ENCODE data around the gene ANKRD20A1. TPM values are rescaled to one million over a fixed set of nuclear protein-coding genes. Genes with fewer than 3 reads are reported as not detected.
"Not testable (repeated sequence)": the region's sequence is repeated elsewhere in the genome, so short reads cannot be mapped to it uniquely, and the experiment has no call there.

Gene ANKRD20A1
- total RNA-seq = not detected

DNA sequence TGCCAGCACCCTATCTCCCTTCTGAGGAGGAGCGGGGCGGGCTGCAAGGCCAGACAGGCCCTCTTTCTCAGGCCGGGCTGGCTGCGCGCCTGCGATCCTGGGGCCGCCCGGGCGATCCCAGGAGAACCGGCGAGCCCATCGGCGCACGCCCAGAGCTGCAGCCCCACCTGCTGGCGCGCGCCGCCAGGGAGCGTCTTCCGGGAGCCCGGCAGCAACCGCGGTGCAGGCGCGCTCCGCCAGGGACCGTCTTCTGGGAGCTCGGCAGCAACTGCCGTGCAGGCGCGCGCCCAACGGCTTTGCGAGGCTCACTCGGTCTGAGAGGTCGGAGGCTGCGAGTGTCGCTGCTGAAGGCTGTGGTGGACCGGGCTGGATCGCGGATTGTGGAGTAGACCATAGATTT, at the start of gene ANKRD20A1:
TSS of gene ANKRD20A1 (plus strand) at position 61 of the 400 bp plus-strand sequence. CDS start 496 bp downstream, outside the sequence.
- H3K9me3 ChIP-seq (ENCODE audit: control insufficient read depth in 3 of 3, low read length in 3 of 3); H3K9ac ChIP-seq (ENCODE audit: low read depth in 1 of 3, low read length in 3 of 3); H3K27ac ChIP-seq (ENCODE audit: low read depth, low read length); H3K4me3 ChIP-seq (ENCODE audit: low read length in 3 of 3); H3K36me3 ChIP-seq (ENCODE audit: control insufficient read depth in 3 of 3, insufficient read depth in 3 of 3, low read length in 3 of 3); H3K27me3 ChIP-seq (ENCODE audit: control insufficient read depth in 3 of 3, insufficient read depth in 3 of 3, low read length in 3 of 3); H3K4me1 ChIP-seq (ENCODE audit: control insufficient read depth in 3 of 3, insufficient read depth in 3 of 3, low read length in 3 of 3): not testable (repeated sequence)

GRCh38 chr9:67832088-67832487, 26.6 kb upstream of the ANKRD20A1 start:
- not testable (repeated sequence) for H3K9me3 ChIP-seq (ENCODE audit: control insufficient read depth in 3 of 3, low read length in 3 of 3); H3K36me3 ChIP-seq (ENCODE audit: control insufficient read depth in 3 of 3, insufficient read depth in 3 of 3, low read length in 3 of 3); H3K27ac ChIP-seq (ENCODE audit: low read depth, low read length); H3K4me1 ChIP-seq (ENCODE audit: control insufficient read depth in 3 of 3, insufficient read depth in 3 of 3, low read length in 3 of 3); H3K27me3 ChIP-seq (ENCODE audit: control insufficient read depth in 3 of 3, insufficient read depth in 3 of 3, low read length in 3 of 3); H3K9ac ChIP-seq (ENCODE audit: low read depth in 1 of 3, low read length in 3 of 3); H3K4me3 ChIP-seq (ENCODE audit: low read length in 3 of 3)

Small RNA genes within 50 kb of the gene (small RNA-seq; reads per million reads assigned to genes)
- gene RNU6-368P = not detected
